Heart right ventricle (tissue), 16 donors: ENCODE measurements around the gene FBXL20. TPM values are rescaled to one million over a fixed set of nuclear protein-coding genes. Genes with fewer than 3 reads are reported as not detected.
"Not testable (repeated sequence)": the region's sequence is repeated elsewhere in the genome, so short reads cannot be mapped to it uniquely, and the experiment has no call there.

Experiments used
- ATAC-seq, 8 donors: fragments of 200-7000 bp; cut with Tn5 transposase; one replicate each; pipeline ENCODE4 v1.9.1; 2020; ENCODE audit warnings: mild to moderate bottlenecking in 8 of 8, moderate library complexity in 8 of 8, moderate number of reproducible peaks in 1 of 8
- DNase-seq, 2 donors: peaks; one replicate each; pipeline ENCODE4 v3.0.0-alpha.2; 2020
- H3K27ac ChIP-seq, 10 donors: fragments of 200-600 bp; sonication (generic) in 2 of 10; one replicate each; pipeline versions ENCODE4 v1.5.0 to v1.8.0; 2020 to 2022; ENCODE audit warnings: mild to moderate bottlenecking in 3 of 10
- H3K27me3 ChIP-seq, 7 donors: fragments of 200-600 bp; one replicate each; pipeline ENCODE4 v1.8.0; 2021 to 2022; ENCODE audit warnings: mild to moderate bottlenecking in 2 of 7
- H3K36me3 ChIP-seq, 9 donors: fragments of 200-600 bp; sonication (generic) in 1 of 9; one replicate each; pipeline versions ENCODE4 v1.5.0 to v1.8.0; 2020 to 2022; ENCODE audit warnings: mild to moderate bottlenecking in 2 of 9
- H3K4me1 ChIP-seq, 9 donors: fragments of 200-600 bp; sonication (generic) in 1 of 9; one replicate each; pipeline versions ENCODE4 v1.5.0 to v1.8.0; 2020 to 2022; ENCODE audit warnings: mild to moderate bottlenecking in 4 of 9
- H3K4me3 ChIP-seq, 10 donors: fragments of 200-600 bp; sonication (generic) in 2 of 10; one replicate each; pipeline versions ENCODE4 v1.5.0 to v1.8.0; 2020 to 2022; ENCODE audit warnings: mild to moderate bottlenecking in 7 of 10, moderate library complexity in 2 of 10
- H3K9me3 ChIP-seq, 11 donors: fragments of 200-600 bp in 10 of 11; sonication (generic) in 2 of 11; one replicate each; pipeline versions ENCODE4 v1.5.0 to v1.8.0; 2013 to 2022; ENCODE audit warnings: mild to moderate bottlenecking in 2 of 11, control low read depth in 1 of 11, moderate library complexity in 1 of 11
- CTCF ChIP-seq, 9 donors: fragments of 200-600 bp; sonication (generic) in 2 of 9; IDR thresholded peaks; one replicate each; pipeline versions ENCODE4 v1.5.0 to v1.8.0; 2021 to 2022; ENCODE audit warnings: antibody characterized with exemption in 9 of 9, mild to moderate bottlenecking in 5 of 9, moderate library complexity in 1 of 9
- WGBS, 2 donors: extraction: QIAGEN DNeasy Blood & Tissue Kit; methylation state at CpG; one replicate each; pipeline ENCODE4 v1.1.7; 2013; ENCODE audit warnings: inconsistent platforms in 1 of 2; 5-methylcytosine and 5-hydroxymethylcytosine counted together
- intact Hi-C, 10 donors: fragments of 100-400 bp; cut with DNase I; formaldehyde crosslinking; loops; one replicate each; pipeline versions ENCODE4 v1.11.1 to v1.14.2; 2022
- polyA plus RNA-seq, 2 donors: library from polyadenylated mRNA; stranded (reverse); fragments of 200-250 nt; gene quantifications; one replicate each; pipeline ENCODE4 v1.2.3, GENCODE V29; 2013
- total RNA-seq, 10 donors: library from RNA; stranded (reverse); fragmentation: NEBNext Ultra II Directional in 3 of 10; extraction: Animal tissue kit (Norgen Biotek cat#: 25700) in 3 of 10; gene quantifications; one replicate each; pipeline versions ENCODE4 v1.2.1 to v1.2.4, GENCODE V29; 2021 to 2023
- donor health status: Arrhythmogenic right ventricular cardiomyopathy.
- donor health status: ischemic (EF 13 %, LVEDD 7.1; RV severe dilation, severe dysfunction).
- donor health status: healthy with polysubstance abuse.
- donor health status: DM: no; HTN: yes; CAD: no.
- donor health status: DM: no; HTN: no; CAD: no.
- donor health status: ischemic (EF 25% LVEDD 6.9; RV normal size, moderate dysfunction).
- donor health status: ischemic (EF 25% LVEDD 5.7; RV mildly dilated, moderate dysfunction).
- donor health status: healthy.
- donor health status: DM: yes; HTN: yes; CAD: no.
- donor health status: Ischemic cardiomyopathy.
- donor health status: ischemic (EF 35%, LVEDD 5.7; RV mildly dilated, moderate dysfunction).
- donor health status: nonischemic (EF 11% LVEDD 7.7; RV severe dilation, severe dysfunction).
- donor health status: DM: yes; HTN: yes; CAD: no.
- donor health status: PGD.
- donor health status: ischemic (EF 29% LVEDD 5.4; RV normal size, mild dysfunction).
- donor health status: nonischemic (EF 23%, LVEDD 6.1; RV moderate dilation, normal function).

FBXL20 gene
- total and polyA plus RNA-seq, 12 donors, result 1.7 to 19.7 (median 15.5) TPM

GRCh38 chr17:39252788-39253460, 148.5 kb downstream of the FBXL20 start:
- Histone ChIP-seq H3K36me3 (peaks cover 0 to 65% (median 14%) of the 10 kb centered on the region in 9 donors), H3K27ac (no peak overlapping the region), H3K9me3 (no peaks in the 10 kb centered on the region), H3K27me3 (no peaks in the 10 kb centered on the region), H3K4me1 (no peaks in the 10 kb centered on the region), H3K4me3 (no peak overlapping the region)
- intact Hi-C loops, result no loop called here
- DNase-seq, result no peak
- TF ChIP-seq CTCF (IDR thresholded peaks at IDR 0.05), result no peak
- WGBS, 2 donors, result 80 to 86% methylated on average over 7 of the region's 7 CpGs
- no peak for ATAC-seq

GRCh38 chr17:39251997-39252396, 149.4 kb downstream of the FBXL20 start:
- ATAC-seq, result no peak
- no peak for DNase-seq
- Histone ChIP-seq H3K4me3 (no peak overlapping the region), H3K9me3 (no peaks in the 10 kb centered on the region), H3K27me3 (no peaks in the 10 kb centered on the region), H3K4me1 (no peaks in the 10 kb centered on the region), H3K27ac (no peak overlapping the region), H3K36me3 (peaks cover 0 to 56% (median 11%) of the 10 kb centered on the region in 9 donors)
- intact Hi-C loops, result no loop called here
- 72 to 86% methylated on average over 1 of the region's 1 CpG for whole genome bisulfite sequencing, 2 donors
- no peak for TF ChIP-seq CTCF (IDR thresholded peaks at IDR 0.05)

- WGBS, 2 donors, result 97% methylated on average over 12 of the region's 12 CpGs
- H3K27ac ChIP-seq, H3K4me3 ChIP-seq, intact Hi-C loops, DNase-seq, H3K27me3 ChIP-seq, ATAC-seq, H3K9me3 ChIP-seq, H3K4me1 ChIP-seq: not testable (repeated sequence)
- H3K36me3 ChIP-seq, result peaks cover 0 to 37% (median 7%) of the 10 kb centered on the region in 9 donors
Measured at GRCh38 chr17:39250076-39250475, 151.3 kb downstream of the FBXL20 start.

GRCh38 chr17:39246274-39246673, 155.2 kb downstream of the FBXL20 start:
- intact Hi-C loops, result loop anchor here in 5 of 10 donors (10.0 kb wide), 3 partner anchors 81 to 271 kb away; partner anchors contain the start of gene ARL5C (in 2 of the 5)
- Histone ChIP-seq H3K4me3 (no peak overlapping the region), H3K9me3 (no peaks in the 10 kb centered on the region), H3K4me1 (peaks cover 0 to 17% (median 5%) of the 10 kb centered on the region in 9 donors), H3K36me3 (no peaks in the 10 kb centered on the region), H3K27ac (no peak overlapping the region), H3K27me3 (peaks cover 0 to 5% (median 0%) of the 10 kb centered on the region in 7 donors)
- DNase-seq (no peak), ATAC-seq (no peak)
- WGBS, 2 donors, result 50 to 51% methylated on average over 3 of the region's 3 CpGs
- TF ChIP-seq CTCF (IDR thresholded peaks at IDR 0.05), result no peak
